Coronary artery (tissue), 2 donors: ENCODE results near the gene SMAD6.

Experiments used
- DNase-seq: peaks from one replicate; pipeline ENCODE4 v3.0.0-alpha.2; 2017; ENCODE audit warnings: low spot score
- H3K27ac ChIP-seq, 2 donors: fragments of 200-600 bp; sonication (generic); one replicate each; pipeline ENCODE4 v1.5.1; 2016 to 2019
- H3K4me3 ChIP-seq: fragments of 200-600 bp; sonication (generic); 2 replicates; pipeline ENCODE4 v1.5.1; 2016; ENCODE audit warnings: mild to moderate bottlenecking, moderate library complexity
- CTCF ChIP-seq: fragments of 200-600 bp; sonication (generic); IDR thresholded peaks from one replicate; pipeline ENCODE4 v1.5.1; 2019; ENCODE audit warnings: antibody characterized with exemption

Gene SMAD6

GRCh38 chr15:66797921-66798320 is 95.9 kb downstream of the SMAD6 start:
- Histone ChIP-seq H3K27ac (no peak overlapping the region), H3K4me3 (no peak overlapping the region)
- peak; percentile 56 for DNase-seq
- TF ChIP-seq CTCF = no peak

- DNase-seq = peak; percentile 58
- Histone ChIP-seq H3K27ac (no peak overlapping the region), H3K4me3 (no peak overlapping the region)
- no peak for TF ChIP-seq CTCF
Measured at GRCh38 chr15:66798426-66799061, 96.5 kb downstream of the SMAD6 start.

- no peak for TF ChIP-seq CTCF
- peak; percentile 11 for DNase-seq
- H3K27ac ChIP-seq = no peak overlapping the region
- H3K4me3 ChIP-seq = no peak overlapping the region
Measured at GRCh38 chr15:66799242-66799641, 97.2 kb downstream of the SMAD6 start.

GRCh38 chr15:66800584-66801235 is 98.7 kb downstream of the SMAD6 start:
- no peak overlapping the region for H3K4me3 ChIP-seq
- DNase-seq = peak; percentile 46
- peak overlapping the region in 1 of 2 donors; percentile 28 for H3K27ac ChIP-seq
- TF ChIP-seq CTCF = no peak

GRCh38 chr15:66801266-66801665 is 99.2 kb downstream of the SMAD6 start:
- H3K4me3 ChIP-seq = no peak overlapping the region
- no peak for DNase-seq
- no peak for TF ChIP-seq CTCF
- peak overlapping the region in 1 of 2 donors; percentile 3 for H3K27ac ChIP-seq

- Histone ChIP-seq H3K27ac (peak overlapping the region; percentile 53 to 87), H3K4me3 (no peak overlapping the region)
- TF ChIP-seq CTCF = no peak
- peak; percentile 75 for DNase-seq
Measured at GRCh38 chr15:66802025-66803001, 100.3 kb downstream of the SMAD6 start.
